Right hindlimb (tissue), 1 donor: Measurements from ENCODE around the gene CDC42EP5.
"Not testable (repeated sequence)": the region's sequence is repeated elsewhere in the genome, so short reads cannot be mapped to it uniquely, and the experiment has no call there.

ENCODE experiments used
- DNase-seq: peaks from one replicate; pipeline ENCODE4 v3.0.0-alpha.2; 2018

Gene CDC42EP5

GRCh38 chr19:54489341-54489740, 16.2 kb upstream of the CDC42EP5 start:
- DNase-seq = no peak

DNA sequence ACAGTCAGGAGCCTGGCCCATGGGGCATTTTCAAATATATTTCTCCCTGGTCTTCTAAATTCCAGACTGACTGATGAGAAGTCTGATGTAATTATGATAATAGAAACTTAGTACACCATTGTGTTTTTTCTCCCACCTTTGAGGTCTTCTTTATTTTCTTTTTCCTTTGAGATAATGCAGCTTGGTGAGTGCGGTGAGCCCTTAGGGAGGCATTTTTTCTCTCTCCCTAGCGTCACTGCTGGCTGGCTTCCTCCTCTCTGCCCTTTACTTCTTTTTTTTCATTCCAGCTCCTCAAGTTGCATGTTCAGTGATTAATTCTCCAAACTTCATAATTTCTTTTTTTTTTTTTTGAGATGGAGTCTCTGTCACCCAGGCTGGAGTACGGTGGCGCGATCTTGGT, 12.8 kb upstream of the CDC42EP5 start:
- no peak for DNase-seq

GRCh38 chr19:54484451-54484850, 11.4 kb upstream of the CDC42EP5 start:
- no peak for DNase-seq

GRCh38 chr19:54482889-54483288, 9.8 kb upstream of the CDC42EP5 start:
- DNase-seq = no peak

- peak; percentile 69 for DNase-seq
Measured at GRCh38 chr19:54481326-54481930, 8.3 kb upstream of the CDC42EP5 start.

DNA sequence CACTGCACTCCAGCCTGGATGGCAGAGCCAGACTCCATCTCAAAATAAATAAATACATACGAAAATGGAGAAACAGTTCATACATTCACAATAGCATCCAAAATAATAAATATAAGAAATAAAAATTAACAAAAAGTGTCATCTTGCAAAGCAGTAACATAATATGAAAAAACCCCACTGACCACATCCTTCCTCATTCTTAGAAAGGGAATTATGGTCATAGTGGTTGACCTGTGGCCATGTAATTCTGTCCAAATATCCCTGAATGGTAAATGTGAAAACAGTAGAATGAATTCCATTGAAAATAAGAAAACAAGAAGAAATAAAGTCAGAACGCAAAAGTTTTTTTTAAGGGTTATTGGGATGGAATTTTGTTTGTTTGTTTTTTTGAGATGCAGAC, 7.0 kb upstream of the CDC42EP5 start:
- DNase-seq = no peak

GRCh38 chr19:54478677-54479266, 5.7 kb upstream of the CDC42EP5 start:
- DNase-seq = peak; percentile 27

- no peak for DNase-seq
Measured at GRCh38 chr19:54477650-54478049, 4.6 kb upstream of the CDC42EP5 start.

GRCh38 chr19:54475706-54476105, 2.6 kb upstream of the CDC42EP5 start:
- no peak for DNase-seq

- no peak for DNase-seq
Measured at GRCh38 chr19:54473892-54474372, 836 bp upstream of the CDC42EP5 start.

- peak; percentile 77 for DNase-seq
Measured at GRCh38 chr19:54470991-54471782, 1.9 kb downstream of the CDC42EP5 start.

DNA sequence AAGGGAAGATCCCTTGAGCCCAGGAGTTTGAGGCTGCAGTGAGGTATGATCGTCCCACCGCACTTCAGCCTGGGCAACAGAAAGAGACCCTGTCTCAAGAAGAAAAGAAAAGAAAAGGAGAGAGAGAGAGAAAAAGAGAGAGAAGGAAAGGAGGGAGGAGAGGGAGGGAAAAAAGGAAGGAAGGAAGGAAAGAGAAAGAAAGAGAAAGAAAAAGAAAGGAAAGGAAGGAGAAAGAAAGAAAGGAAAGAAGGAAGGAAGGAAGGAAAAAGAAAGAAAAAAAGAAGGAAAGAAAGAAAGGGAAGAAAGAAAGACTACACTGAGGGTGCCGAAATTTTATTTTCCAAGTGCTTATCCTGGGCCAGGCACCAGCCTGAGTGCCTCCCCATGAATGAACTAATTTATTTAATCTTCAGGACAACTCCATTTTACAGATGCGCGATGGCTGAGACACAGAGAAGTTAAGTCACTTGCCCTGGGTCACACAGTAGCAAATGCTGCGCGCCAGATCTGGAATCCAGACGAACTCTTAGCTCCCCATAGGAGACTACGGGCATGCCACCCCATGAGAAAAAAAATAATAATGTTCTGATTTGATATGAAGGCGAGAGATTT, 2.7 kb downstream of the CDC42EP5 start:
- no peak for DNase-seq

GRCh38 chr19:54469496-54469934, 3.6 kb downstream of the CDC42EP5 start:
- peak; percentile 27 for DNase-seq

GRCh38 chr19:54466110-54466480, 7.0 kb downstream of the CDC42EP5 start:
- not testable (repeated sequence) for DNase-seq

- no peak for DNase-seq
Measured at GRCh38 chr19:54465426-54466109, 7.5 kb downstream of the CDC42EP5 start.

GRCh38 chr19:54464630-54465425, 8.3 kb downstream of the CDC42EP5 start:
- DNase-seq = peak; percentile 92

DNA sequence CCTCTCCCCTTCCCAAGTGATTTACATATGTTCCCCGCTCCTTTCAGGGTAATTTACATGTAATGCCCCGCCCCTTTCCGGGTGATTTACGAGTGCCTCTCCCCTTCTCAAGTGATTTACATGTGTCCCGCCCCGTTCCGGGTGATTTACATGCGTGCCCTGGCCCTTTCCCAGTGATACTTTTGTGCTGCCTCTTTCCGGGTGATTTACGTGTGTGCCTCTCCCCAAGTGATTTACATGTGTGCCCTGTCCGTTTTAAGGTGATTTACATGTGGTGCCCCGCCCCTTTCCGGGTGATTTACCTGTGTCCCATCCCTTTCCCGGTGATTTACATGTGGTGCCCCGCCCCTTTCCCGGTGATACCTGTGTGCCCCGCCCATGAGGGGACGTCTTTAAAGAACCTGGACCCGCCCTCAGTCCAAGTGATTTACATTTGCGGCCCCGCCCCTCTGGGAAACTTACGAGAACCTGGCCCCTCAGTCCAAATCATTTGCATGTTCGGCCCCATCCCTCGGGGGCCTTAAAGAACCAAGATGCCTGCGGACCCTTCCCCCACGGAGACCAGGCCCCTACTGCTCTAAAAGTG, 9.0 kb downstream of the CDC42EP5 start:
- DNase-seq = peak; percentile 84

DNA sequence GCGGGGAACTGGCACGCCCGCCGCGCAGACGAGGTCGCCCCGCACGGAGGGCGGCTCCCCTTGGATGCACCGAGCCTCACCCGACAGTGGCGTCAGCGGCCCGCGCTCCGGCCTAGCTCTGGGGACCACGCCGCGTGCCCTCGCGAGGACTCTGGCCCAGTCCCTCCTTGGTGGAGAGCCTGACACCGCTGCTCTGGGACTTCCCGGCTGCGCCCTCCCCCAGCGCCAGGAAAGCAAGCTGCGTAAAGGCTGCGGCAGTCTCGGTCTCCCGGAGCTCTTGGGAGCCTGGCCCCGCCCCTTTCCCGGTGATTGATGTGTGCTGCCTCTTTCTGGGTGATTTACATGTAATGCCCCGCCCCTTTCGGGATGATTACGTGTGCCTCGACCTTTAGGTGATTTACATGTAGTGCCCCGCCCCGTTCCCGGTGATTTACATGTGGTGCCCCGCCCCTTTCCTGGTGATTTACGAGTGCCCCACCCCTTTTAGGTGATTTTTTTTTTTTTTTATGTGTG, 9.5 kb downstream of the CDC42EP5 start, which contains the start of gene LENG9:
TSS of gene LENG9 (minus strand) at position 248 of the 513 bp plus-strand sequence. CDS start 252 bp downstream, outside the sequence.
- DNase-seq = peak; percentile 97

DNA sequence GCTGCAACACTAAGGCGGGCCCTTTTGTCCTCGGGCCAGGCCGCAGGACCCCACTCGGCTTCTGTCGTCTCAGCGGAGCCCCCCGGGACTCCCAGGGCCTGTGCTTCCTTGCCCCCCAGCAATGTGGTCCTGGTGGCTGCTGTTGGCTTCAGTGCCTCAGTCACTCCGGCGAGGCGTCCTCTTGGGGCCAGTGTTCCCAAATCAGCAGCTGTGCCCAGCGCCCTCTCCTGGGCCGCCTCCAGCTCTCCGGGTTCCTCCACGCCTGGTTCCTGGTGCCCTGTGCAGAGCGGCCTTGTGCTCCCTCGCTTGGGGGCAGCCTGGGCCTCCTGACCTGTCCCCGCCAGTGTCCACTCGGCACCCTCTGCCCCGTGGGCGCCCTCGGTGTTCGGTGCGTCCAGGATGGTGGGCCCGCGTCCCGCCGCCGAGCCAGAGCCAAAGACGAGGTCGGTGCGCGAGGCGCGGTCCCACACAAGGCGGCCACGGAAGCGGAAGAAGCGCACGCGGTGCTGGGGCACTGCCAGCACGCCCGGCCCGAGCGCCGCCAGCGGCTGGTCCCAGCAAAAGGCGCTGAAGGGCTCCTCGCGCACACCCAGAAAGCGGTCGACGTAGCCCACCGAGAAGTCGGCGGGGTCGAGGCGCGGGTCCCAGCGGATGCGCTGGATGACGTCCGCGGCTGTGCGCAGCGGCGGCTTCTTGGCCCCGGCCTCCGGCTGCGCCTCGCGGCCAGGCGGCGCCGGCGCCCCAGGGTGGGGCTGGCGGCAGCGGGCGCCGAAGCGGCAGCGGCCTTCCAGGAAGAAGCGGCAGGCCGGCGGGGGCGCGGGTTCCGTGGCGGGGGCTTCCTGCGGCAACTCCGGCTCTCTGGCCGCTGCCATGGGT, 10.2 kb downstream of the CDC42EP5 start:
- DNase-seq = peak; percentile 81

DNA sequence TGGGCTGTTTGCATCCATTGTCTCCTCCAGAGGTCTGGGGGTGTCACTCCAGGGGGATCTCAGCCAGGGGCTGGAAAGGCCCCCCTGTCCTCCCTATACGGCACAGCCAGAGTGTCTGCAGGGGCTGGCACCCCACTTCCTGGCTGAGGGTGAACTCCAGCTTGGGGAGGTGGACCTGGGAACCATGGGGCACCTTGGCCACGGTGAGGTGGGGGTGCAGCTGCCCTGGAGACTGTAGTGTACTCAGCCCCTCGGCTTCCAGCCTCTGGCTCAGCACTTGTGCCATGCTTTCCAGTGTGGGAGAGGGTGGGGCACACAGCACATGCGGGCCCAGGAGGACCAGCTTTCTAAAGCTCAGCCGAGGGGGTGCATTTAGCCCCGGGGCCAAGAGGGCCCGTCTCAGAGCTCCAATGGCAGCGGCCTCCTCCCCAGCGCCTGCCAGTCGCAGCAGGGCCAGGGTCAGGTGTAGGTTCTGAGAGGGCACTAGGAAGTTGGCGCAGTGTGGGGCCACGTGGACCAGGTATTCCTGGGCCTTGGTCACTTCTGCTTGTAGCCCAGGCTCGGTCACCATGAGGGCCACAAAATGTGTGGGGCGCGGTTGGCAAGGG, 10.9 kb downstream of the CDC42EP5 start:
- no peak for DNase-seq
